Measurements from ENCODE around the gene SOX6. TPM values are rescaled to one million over a fixed set of nuclear protein-coding genes. Genes with fewer than 3 reads are reported as not detected.
"Not testable (repeated sequence)": the region's sequence is repeated elsewhere in the genome, so short reads cannot be mapped to it uniquely, and the experiment has no call there.

The SOX6 gene
- total RNA-seq, 1 donor from 2014 or later, result 13.4 TPM

DNA sequence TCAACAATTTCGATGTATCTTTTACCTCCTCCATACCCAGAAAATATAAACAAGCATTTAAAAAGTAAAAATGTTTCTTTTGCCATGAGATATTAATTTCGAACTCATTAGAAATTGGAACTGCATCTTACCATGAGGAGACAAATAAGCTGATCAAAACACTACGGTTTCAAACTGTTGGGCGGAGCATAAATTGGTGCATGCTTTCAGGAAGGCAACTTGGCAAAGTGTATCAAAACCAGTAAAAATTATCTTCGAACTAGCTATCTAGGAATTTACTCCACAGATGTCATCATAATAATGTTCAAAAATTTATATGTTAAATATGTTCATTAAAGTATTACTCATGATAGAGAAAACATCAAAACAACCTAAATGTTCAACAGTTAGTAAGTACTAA lies 21.4 kb upstream of the SOX6 start:
- Mint-ChIP-seq H3K4me3 (ENCODE audit: unreplicated experiment) (no peak overlapping the region), H3K36me3 (ENCODE audit: unreplicated experiment) (no peaks in the 10 kb centered on the region), H3K4me1 (ENCODE audit: unreplicated experiment) (peaks cover 42% of the 10 kb centered on the region), H3K27ac (ENCODE audit: unreplicated experiment) (no peak overlapping the region), H3K27me3 (ENCODE audit: unreplicated experiment) (no peaks in the 10 kb centered on the region), H3K9me3 (ENCODE audit: unreplicated experiment) (no peaks in the 10 kb centered on the region)
- DNase-seq (ENCODE audit: extremely low spot score, unreplicated experiment), result no peak
- TF ChIP-seq, protein P1, sequence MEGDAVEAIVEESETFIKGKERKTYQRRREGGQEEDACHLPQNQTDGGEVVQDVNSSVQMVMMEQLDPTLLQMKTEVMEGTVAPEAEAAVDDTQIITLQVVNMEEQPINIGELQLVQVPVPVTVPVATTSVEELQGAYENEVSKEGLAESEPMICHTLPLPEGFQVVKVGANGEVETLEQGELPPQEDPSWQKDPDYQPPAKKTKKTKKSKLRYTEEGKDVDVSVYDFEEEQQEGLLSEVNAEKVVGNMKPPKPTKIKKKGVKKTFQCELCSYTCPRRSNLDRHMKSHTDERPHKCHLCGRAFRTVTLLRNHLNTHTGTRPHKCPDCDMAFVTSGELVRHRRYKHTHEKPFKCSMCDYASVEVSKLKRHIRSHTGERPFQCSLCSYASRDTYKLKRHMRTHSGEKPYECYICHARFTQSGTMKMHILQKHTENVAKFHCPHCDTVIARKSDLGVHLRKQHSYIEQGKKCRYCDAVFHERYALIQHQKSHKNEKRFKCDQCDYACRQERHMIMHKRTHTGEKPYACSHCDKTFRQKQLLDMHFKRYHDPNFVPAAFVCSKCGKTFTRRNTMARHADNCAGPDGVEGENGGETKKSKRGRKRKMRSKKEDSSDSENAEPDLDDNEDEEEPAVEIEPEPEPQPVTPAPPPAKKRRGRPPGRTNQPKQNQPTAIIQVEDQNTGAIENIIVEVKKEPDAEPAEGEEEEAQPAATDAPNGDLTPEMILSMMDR (IDR thresholded peaks at IDR 0.05), result no peak

DNA sequence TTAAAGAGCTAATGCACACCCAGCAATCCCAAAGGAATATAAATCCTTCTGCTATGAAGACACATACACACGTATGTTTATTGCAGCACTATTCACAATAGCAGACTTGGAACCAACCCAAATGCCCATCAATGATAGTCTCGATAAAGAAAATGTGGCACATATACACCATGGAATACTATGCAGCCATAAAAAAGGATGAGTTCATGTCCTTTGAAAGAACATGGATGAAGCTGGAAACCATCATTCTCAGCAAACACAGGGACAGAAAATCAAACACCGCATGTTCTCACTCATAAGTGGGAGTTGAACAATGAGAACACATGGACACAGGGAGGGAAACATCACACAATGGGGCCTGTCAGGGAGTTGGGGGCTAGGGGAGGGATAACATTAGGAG lies 19.3 kb upstream of the SOX6 start:
- H3K4me3 Mint-ChIP-seq (ENCODE audit: unreplicated experiment); H3K36me3 Mint-ChIP-seq (ENCODE audit: unreplicated experiment); H3K27ac Mint-ChIP-seq (ENCODE audit: unreplicated experiment); H3K27me3 Mint-ChIP-seq (ENCODE audit: unreplicated experiment); DNase-seq (ENCODE audit: extremely low spot score, unreplicated experiment); H3K9me3 Mint-ChIP-seq (ENCODE audit: unreplicated experiment): not testable (repeated sequence)
- peaks cover 23% of the 10 kb centered on the region for H3K4me1 Mint-ChIP-seq (ENCODE audit: unreplicated experiment)

DNA sequence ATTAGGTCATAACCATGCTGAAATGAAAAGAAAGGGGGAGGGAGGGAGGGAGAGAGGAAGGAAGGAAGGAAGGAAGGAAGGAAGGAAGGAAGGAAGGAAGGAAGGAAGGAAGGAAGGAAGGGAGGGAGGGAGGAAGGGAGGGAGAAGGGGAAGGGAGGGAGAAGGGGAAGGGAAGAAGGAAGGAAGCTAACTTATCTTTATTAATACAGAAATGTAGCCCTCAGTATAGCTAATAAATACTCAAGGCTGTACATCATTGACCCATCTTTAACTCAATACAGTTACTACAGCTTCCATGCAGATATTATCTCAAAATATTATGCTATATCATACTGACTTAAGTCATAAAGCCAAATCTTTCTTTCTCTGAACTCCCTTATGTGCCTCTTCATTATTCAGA lies 17.4 kb upstream of the SOX6 start:
- H3K9me3 Mint-ChIP-seq (ENCODE audit: unreplicated experiment), result peaks cover 4% of the 10 kb centered on the region
- DNase-seq (ENCODE audit: extremely low spot score, unreplicated experiment), result no peak
- H3K4me3 Mint-ChIP-seq (ENCODE audit: unreplicated experiment), result no peak overlapping the region
- H3K27me3 Mint-ChIP-seq (ENCODE audit: unreplicated experiment), result no peaks in the 10 kb centered on the region
- peaks cover 14% of the 10 kb centered on the region for H3K4me1 Mint-ChIP-seq (ENCODE audit: unreplicated experiment)
- H3K36me3 Mint-ChIP-seq (ENCODE audit: unreplicated experiment), result no peaks in the 10 kb centered on the region
- no peak overlapping the region for H3K27ac Mint-ChIP-seq (ENCODE audit: unreplicated experiment)
- TF ChIP-seq, protein P1 (IDR thresholded peaks at IDR 0.05), result no peak

DNA sequence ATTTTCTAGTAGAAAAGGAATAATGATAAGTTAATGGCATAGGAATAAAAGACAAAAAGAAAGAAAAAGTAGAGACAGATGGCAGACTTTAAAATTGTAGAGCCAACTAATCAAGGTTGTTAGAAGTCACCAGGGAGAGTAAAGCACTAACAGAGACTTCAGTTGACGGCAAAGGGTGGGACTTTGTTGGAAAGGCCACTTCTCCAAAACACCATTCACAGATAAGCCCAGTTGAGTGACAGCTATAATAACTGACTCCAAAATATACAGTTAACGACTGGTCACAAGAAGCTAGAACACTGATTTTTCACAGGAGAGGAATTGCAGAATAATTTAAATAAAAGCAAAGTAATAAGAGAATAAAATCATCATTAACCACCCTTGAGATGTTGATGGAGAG lies 16.0 kb upstream of the SOX6 start:
- Mint-ChIP-seq H3K4me3 (ENCODE audit: unreplicated experiment) (no peak overlapping the region), H3K36me3 (ENCODE audit: unreplicated experiment) (no peaks in the 10 kb centered on the region), H3K27me3 (ENCODE audit: unreplicated experiment) (no peaks in the 10 kb centered on the region), H3K4me1 (ENCODE audit: unreplicated experiment) (peaks cover 11% of the 10 kb centered on the region), H3K27ac (ENCODE audit: unreplicated experiment) (no peak overlapping the region), H3K9me3 (ENCODE audit: unreplicated experiment) (peaks cover 4% of the 10 kb centered on the region)
- DNase-seq (ENCODE audit: extremely low spot score, unreplicated experiment), result no peak
- TF ChIP-seq, protein P1 (IDR thresholded peaks at IDR 0.05), result no peak

DNA sequence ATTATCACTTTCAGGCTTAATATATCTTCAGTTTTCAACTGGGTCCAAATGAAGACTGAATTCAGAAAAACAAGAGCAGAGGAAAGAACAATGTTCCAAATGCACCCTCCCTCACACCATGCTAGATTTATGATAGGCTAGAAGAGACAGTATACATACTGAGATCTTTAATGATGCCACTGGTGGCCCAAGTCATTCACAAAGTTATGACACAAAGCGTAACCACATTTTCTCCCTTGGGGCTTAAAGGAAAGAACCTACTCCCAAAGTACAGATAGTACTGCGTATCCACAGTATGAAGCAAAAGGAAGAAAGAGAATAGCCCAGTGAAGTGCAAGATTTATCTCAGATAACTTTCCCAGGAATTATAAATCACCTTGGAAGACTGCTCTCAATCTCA lies 10.9 kb upstream of the SOX6 start:
- Mint-ChIP-seq H3K27ac (ENCODE audit: unreplicated experiment) (no peak overlapping the region), H3K27me3 (ENCODE audit: unreplicated experiment) (no peaks in the 10 kb centered on the region), H3K9me3 (ENCODE audit: unreplicated experiment) (peaks cover 4% of the 10 kb centered on the region), H3K36me3 (ENCODE audit: unreplicated experiment) (no peaks in the 10 kb centered on the region), H3K4me3 (ENCODE audit: unreplicated experiment) (no peak overlapping the region), H3K4me1 (ENCODE audit: unreplicated experiment) (peaks cover 10% of the 10 kb centered on the region)
- DNase-seq (ENCODE audit: extremely low spot score, unreplicated experiment), result no peak
- TF ChIP-seq, protein P1 (IDR thresholded peaks at IDR 0.05), result no peak
